T-helper 22 cell (primary cell): ENCODE results near the gene ZNF799.
A peak's percentile ranks its signal among the peaks of the same experiment; 100 is the strongest.
"Not testable (repeated sequence)": the region's sequence is repeated elsewhere in the genome, so short reads cannot be mapped to it uniquely, and the experiment has no call there.

Experiments
- DNase-seq: peaks from one replicate; pipeline ENCODE4 v3.0.0-alpha.2; 2020; ENCODE audit warnings: low read depth

Gene ZNF799

DNA sequence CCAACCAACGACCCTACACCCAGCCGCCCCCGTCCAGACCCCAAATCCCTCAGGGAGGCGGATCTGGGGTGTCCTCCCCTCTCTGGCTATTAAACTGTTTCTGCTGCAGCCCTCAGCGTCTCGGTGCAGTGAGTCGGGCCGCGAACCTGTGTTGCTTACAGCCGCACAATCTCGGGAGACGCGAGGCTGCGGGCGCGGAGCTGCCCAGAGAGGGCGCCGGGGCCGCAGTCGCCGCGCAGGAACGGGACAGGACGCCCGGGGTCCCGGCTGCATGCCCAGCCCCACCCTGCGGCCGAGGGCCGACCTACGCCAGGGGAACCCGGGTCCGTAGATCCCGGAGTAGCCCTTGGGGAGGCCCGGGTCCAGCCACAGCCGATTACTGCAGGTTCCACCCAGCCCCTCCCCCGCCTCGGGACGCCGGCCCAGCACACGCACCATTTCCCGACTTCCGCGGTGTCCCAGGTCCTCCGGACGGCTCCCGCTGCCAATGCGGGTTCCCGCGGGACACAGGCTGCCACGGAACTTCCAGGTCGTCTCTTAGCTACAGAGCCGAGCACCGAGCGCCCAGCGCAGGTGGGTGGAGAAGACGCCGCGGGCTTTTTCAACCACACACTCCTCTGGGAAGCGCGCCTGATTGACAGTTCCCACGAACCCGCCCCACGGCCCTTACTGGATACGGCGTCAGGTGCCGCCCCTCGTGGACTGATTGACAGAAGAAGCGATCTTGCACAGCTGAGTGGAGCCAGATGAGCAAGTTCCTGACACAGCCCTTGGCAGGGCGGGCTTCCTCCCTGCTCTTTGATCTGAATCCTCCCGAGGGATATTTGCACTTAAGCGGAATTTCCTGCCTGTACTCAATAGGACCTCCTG is at the start of gene ZNF799:
Gene ZNF799, minus strand, starts transcription at position 639 of the 870 bp plus-strand sequence. Its CDS starts 201 bp downstream, at position 438.
- DNase-seq: peak; percentile 67

GRCh38 chr19:12450844-12451243 is 49.8 kb upstream of the ZNF799 start:
- DNase-seq: no peak

DNA sequence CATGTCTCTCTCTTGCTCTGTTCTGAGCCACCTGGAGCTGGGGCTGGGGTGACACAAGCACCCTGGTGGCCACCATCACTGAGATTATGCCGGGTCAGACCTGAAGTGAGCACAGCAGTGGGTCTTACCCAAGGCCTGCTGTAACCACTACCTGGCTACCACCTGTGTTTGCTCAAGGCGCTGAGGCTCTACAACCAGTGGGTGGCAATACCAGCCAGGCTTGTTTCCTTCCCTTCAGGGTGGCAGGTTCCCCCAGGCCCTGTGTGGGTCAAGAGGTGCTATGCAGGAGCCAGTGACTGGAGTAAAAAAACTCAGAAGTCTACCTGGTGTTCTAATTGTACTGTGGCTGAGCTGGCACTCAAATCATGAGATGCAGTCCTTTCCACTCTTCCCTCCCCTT is 47.7 kb upstream of the ZNF799 start:
- DNase-seq: no peak

DNA sequence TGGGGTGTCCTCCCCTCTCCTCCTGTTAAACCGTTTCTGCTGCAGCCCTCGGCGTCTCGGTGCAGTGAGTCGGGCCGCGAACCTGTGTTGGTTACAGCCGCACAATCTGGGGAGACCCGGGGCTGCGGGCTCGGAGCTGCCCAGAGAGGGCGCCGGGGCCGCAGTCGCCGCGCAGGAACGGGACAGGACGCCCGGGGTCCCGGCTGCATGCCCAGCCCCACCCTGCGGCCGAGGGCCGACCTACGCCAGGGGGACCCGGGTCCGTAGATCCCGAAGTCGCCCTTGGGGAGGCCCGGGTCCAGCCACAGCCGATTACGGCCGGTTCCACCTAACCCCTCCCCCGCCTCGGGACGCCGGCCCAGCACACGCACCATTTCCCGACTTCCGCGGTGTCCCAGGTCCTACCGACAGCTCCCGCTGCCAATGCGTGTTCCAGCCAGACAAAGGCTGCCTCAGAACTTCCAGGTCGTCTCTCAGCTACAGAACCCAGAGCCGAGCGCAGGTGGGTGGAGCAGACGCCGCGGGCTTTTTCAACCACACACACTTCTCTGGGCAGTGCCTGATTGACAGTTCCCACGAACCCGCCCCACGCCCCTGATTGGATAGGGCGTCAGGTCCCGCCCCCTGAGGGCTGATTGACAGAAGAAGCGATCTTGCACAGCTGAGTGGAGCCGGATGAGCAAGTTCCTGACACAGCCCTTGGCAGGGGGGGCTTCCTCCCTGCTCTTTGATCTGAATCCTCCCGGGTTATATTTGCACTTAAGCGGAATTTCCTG is 39.7 kb upstream of the ZNF799 start, which contains the start of gene ZNF443:
Gene ZNF443, minus strand, starts transcription at position 481 of the 776 bp plus-strand sequence. Its CDS starts 107 bp downstream, at position 374.
- peak; percentile 91 for DNase-seq

- DNase-seq: not testable (repeated sequence)
These were observed 38.8 kb upstream of the ZNF799 start for GRCh38 chr19:12439686-12440540.

DNA sequence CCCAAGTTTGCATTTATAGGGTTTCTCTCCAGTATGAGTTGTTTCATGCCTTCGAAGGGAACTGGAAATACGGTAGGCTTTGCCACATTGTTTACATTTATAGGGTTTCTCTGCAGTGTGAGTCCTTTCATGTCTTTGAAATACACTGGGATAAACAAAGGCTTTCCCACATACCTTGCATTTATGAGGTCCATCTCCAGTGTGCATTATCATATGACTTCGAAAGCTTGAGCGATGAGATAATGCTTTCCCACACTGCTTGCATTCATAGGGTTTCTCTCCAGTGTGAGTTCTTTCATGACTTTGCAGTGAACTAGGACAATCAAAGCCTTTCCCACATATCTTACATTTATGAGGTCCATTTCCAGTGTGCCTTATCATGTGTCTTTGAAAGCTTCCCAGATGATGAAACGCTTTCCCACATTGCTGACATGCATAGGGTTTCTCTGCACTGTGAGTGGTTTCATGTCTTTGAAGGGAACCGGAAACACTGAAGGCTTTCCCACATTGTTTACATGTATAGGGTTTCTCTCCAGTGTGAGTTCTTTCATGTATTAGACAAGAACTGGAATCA is 29.7 kb upstream of the ZNF799 start:
- DNase-seq: not testable (repeated sequence)

DNA sequence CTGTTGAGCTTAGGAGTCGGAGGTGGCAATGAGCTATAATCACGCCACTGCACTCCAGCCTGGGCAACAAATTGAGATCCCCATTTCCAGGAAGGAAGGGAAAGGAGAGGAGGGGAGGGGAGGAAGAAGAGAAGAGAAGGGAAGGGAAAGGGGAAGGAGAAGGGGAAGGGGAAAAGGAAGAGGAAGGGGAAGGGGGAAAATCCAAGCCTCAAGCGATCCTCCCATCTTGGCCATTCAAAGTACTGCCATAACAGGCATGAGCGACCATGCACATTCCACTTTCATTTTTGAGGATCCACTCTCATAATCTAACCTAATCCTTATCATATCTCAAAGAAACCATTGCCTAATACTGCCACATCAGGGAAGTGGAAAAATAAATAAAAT is 24.8 kb upstream of the ZNF799 start:
- DNase-seq: no peak

- no peak for DNase-seq
These were observed 24.3 kb upstream of the ZNF799 start for GRCh38 chr19:12425236-12425887.

DNA sequence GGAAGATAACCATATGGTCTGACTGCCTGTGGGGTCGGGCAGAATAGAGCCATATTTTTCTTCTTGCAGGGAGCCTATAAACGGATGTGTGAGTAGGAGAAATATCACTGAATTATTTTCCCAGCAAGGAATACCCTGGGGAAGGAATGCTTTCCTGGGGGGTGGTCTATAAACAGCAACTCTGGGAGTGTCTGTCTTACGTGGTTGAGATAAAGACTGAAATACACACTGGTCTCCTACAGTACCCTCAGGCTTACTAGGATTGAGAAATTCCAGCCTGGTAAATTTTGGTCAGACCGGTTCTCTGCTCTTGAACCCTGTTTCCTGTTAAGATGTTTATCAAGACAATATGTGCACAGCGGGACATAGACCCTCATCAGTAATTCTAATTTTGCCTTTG is 16.2 kb upstream of the ZNF799 start:
- not testable (repeated sequence) for DNase-seq

DNA sequence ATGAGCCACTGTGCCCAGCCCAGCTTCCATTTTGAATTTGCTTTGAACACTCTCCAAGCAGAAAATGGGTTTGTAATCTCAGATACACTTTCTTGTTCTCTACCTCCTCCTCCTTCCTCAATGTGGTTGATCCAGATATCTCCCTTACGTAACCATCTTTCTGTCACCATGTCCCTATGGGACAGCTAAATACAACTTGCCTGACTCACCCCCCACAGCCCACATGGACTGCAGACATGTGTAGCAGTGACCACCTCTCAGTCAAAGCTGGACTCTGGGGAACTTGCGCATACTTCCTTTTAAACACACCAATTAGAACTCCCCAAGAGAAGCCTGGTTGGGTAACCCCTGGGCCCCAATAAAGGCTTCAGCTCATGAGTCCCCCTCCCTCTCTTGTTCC is 10.8 kb upstream of the ZNF799 start:
- DNase-seq: no peak

DNA sequence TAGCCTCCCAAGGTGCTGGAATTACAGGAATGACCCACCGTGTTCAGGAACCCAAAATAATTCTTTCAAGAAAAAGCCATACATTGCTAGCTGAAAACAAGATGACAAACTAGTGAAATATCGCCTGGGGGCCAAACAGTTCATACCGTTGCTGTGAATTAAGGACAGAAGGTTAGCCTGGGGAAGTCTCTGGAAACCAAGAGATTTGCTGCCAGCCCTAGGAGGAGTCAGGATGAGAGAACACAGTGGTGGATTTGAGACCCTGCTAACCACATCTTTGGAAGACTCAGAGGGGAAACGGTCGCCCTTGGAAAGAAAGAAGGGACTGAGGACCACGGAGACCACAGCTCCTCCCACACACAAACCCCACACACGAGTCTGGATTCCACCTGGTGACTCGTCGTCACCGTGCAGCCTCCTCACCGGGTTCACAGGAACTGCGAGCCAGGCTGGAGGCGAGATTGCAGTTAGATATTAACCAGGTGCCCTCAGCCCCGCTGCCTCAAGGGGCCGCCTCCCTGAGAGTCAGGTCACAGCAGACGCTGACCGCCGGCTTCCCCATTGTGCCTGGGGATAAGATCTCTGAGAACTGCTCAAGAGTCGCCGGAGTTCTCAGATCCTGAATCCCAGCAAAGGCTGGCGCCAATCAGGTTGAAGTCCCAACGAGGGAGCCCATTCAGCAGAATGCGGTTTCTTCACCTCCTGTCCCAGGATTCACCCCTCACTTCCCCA is 1.0 kb downstream of the ZNF799 start:
- not testable (repeated sequence) for DNase-seq

DNA sequence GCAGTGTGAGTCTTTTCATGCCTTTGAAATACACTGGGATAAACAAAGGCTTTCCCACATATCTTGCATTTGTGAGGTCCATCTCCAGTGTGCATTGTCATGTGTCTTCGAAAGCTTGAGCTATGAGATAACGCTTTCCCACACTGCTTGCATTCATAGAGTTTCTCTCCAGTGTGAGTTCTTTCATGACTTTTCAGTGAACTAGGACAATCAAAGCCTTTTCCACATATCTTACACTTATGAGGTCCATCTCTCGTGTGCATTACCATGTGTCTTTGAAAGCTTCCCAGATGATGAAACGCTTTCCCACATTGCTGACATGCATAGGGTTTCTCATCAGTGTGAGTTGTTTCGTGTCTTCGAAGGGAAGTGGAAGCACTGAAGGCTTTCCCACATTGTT is 9.9 kb downstream of the ZNF799 start:
- not testable (repeated sequence) for DNase-seq

- not testable (repeated sequence) for DNase-seq
These were observed 14.7 kb downstream of the ZNF799 start for GRCh38 chr19:12386365-12386764.

GRCh38 chr19:12380444-12380737 is 20.7 kb downstream of the ZNF799 start:
- no peak for DNase-seq

DNA sequence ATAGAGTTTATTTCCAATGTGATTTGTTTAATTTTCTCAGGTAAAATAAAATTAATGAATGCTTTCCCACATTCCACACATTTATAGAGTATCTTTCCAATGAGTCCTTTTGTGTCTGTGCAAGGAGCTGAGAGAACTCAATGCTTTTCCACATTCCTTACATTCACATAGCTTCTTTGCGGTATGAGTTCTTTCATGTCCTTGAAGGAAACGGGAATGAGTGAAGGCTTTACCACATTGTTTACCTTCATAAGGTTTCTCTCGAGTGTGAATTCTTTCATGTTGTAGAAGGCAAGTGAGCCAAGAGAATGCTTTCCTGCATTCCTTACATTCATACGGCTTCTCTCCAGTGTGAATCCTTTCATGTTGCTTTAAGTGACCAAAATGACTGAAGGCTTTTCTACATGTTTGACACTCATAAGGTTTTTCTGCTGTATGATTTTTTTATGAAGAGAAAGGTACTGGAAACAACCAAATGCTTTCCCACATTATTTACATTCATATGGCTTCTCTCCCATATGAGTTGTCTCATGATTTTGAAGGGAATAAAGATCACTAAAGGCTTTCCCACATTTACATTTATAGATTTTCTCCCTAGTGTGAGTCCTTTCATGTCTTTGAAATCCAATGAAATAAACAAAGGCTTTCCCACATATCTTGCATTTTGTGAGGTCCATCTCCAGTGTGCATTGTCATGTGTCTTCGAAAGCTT is 21.2 kb downstream of the ZNF799 start:
- DNase-seq: no peak

DNA sequence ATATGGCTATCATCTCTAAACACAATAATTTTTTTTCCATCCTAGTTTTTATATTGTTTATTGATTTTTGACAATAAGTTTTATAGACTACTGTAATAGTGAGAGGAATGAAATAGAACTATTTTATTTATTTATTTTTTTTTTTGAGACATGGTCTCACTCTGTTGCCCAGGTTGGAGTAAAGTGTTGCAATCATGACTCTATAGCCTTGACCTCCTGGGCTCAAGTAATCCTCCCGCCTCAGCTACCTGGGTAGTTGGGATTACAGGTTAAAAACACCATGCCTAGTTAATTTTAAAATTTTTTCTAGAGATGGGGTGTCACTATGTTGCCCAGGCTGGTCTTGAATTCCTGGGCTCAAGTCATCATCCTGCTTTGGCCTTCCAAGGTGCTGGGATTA is 27.0 kb downstream of the ZNF799 start:
- no peak for DNase-seq

- DNase-seq: peak; percentile 57
These were observed 35.6 kb downstream of the ZNF799 start, which contains the start of gene ZNF442 for GRCh38 chr19:12365236-12366162. Gene ZNF442 (minus strand): TSS chr19:12365683. CDS start chr19:12363631, 2,052 bp downstream.

- DNase-seq: no peak
These were observed 36.5 kb downstream of the ZNF799 start for GRCh38 chr19:12364391-12365235.
